GM15510 (cell line): ENCODE data around the gene SLC2A2.

Experiments used
- POLR2A ChIP-seq: IDR thresholded peaks from 3 replicates; pipeline ENCODE4 v1.6.1; 2011; ENCODE audit warnings: borderline replicate concordance; ENCODE audit not compliant: insufficient read length; ENCODE audit errors: extremely low read depth

The SLC2A2 gene

GRCh38 chr3:170980399-170980798 lies 46.1 kb downstream of the SLC2A2 start:
- TF ChIP-seq POLR2A = no peak

GRCh38 chr3:170977949-170978745 lies 48.4 kb downstream of the SLC2A2 start:
- no peak for TF ChIP-seq POLR2A

- TF ChIP-seq POLR2A = no peak
Measured at GRCh38 chr3:170976190-170976519, 50.4 kb downstream of the SLC2A2 start.

DNA sequence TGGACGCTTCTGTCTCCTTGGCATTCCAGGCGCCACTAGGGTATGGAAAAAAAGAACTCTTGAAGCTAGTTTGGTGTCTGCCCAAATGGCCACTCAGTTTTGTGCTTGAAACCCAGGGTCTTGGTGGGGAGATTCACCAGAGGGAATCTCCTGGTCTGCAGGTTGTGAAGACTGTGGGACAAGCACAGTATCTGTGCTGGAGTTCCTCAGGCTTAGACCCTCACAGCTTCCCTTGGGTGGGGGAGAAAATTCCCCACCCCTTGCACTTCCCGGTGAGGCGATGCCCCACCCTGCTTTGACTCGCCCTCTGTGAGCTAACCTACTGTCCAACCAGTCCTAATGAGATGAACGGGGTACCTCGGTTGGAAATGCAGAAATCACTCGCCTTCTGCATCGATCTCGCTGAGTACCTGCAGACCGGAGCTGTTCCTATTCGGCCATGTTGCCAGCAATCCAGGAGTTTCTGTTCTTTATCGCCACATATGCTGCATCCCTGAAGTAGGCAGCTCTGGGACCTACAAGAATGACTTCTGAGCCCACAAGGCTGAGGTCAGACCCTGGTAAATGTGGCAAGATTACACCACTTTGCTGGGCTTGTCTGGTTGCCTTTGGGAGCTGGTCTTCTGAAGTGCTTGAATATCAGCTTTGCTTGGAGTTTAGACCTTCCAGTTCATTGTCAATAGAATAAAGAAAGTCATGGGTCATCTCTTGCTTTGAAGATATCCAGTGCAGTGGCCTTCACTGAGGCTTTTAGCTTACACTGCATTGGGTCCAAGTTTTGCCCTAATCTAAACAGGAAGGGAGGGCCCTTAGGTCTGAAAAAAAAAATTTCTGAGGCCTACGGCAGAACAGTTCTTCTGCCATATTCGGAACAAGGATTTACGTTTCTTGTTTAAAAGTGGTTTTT lies 51.0 kb downstream of the SLC2A2 start:
- no peak for TF ChIP-seq POLR2A

GRCh38 chr3:170974872-170975271 lies 51.6 kb downstream of the SLC2A2 start:
- TF ChIP-seq POLR2A = no peak

- TF ChIP-seq POLR2A = no peak
Measured at GRCh38 chr3:170967126-170967525, 59.4 kb downstream of the SLC2A2 start.

DNA sequence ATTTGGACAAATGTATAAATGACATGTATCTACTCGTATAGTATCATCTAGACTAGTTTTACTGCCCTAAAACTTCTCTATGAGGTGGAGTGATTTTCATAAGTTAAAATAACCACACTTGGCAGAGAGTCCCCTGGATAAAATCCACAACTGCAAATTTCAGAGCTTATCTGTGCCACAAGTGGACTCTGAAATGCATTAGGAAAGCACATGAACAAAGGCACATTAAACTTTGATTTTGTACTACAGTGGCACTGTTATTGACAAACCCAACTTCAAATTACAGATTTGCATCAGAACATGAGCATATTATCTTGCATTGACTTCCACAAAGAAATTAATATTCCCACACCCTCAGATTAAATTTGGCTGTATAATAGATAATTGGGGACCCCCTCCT lies 60.0 kb downstream of the SLC2A2 start:
- no peak for TF ChIP-seq POLR2A

GRCh38 chr3:170962411-170962810 lies 64.1 kb downstream of the SLC2A2 start:
- TF ChIP-seq POLR2A = no peak

DNA sequence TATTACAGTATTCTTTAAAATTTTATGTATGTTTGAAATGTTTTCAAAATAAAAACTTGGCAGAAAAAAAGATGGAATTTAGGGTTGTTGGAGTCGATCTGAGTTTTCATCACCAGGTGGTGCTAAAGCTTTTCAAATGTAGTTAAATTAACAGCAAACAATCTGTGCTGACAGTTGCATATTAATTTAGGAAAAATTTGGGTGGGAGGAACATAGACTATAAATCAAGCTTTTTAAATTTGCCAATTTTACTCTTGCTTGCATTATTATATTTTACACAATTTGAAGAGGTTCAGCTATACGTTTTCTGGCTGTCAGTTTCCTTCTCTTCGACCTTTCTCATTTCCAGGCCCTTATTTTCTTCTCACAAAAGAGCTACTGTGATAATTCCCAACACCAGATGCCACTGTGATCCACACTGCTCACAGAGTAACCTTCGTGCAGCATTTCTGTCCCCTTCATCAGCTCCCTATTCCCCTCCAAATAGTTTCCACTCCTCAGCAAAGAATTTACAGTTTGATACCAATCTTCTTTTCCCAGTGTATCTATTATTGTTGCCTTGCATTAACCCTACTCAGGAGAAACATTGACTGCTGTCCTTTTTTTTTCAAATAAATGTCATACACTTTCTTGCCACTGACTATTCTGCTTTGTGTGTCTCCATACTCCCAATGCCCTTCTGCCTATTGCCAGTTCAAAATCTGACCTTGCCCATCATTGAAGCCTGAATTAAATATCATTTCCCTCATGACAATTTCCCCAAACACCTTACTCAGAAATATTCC lies 64.7 kb downstream of the SLC2A2 start:
- TF ChIP-seq POLR2A = no peak

- no peak for TF ChIP-seq POLR2A
Measured at GRCh38 chr3:170959457-170959856, 67.1 kb downstream of the SLC2A2 start.

DNA sequence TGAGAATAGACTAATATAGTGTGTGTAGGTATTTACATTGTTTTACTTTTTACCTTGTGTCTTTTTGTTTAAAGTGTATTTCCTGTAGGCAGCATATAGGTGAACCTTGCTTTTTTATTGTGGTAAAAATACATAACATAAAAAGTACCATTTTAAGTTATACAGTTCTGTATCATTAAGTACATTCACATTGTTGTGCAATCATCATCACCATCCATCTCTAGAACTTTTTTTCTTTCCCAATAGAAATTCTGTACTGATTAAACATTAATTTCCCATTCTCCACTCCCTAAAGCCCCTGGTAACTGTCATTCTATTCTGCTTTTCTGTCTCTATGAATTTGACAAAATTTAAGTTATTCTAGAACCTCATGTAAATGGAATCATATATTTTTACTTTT lies 69.9 kb downstream of the SLC2A2 start:
- no peak for TF ChIP-seq POLR2A

GRCh38 chr3:170953736-170954135 lies 72.8 kb downstream of the SLC2A2 start:
- TF ChIP-seq POLR2A = no peak

- TF ChIP-seq POLR2A = no peak
Measured at GRCh38 chr3:170953229-170953628, 73.3 kb downstream of the SLC2A2 start.

GRCh38 chr3:170949211-170949610 lies 77.3 kb downstream of the SLC2A2 start:
- no peak for TF ChIP-seq POLR2A
